H1 (cell line): ENCODE data around the gene GRM8. TPM values are rescaled to one million over a fixed set of nuclear protein-coding genes. Genes with fewer than 3 reads are reported as not detected.

Experiments
- CTCF ChIA-PET: fragments of 300-600 bp; sonication (Branson Sonifier 250); formaldehyde crosslinking; loops from one replicate; lab custom pipeline; 2021; ENCODE audit not compliant: partially characterized antibody; lab: Charles Lee
- POLR2A ChIA-PET: fragments of 300-600 bp; sonication (Branson Sonifier 250); formaldehyde crosslinking; loops from one replicate; lab custom pipeline; 2021; ENCODE audit warnings: inconsistent platforms; ENCODE audit not compliant: partially characterized antibody; lab: Charles Lee
- DNase-seq, 2 experiments: peaks; one replicate each; pipeline versions ENCODE4 v3.0.0 to v3.0.0-alpha.2; 2010 to 2022; ENCODE audit warnings: low spot score in 2 of 2, low read depth in 1 of 2, mixed read lengths in 1 of 2
- FAIRE-seq: peaks from 2 replicates; lab custom pipeline; 2011; peaks lifted over from hg19 to GRCh38; lab: Jason Lieb, UNC
- H2AFZ ChIP-seq: 2 replicates; pipeline ENCODE4 v1.8.1; 2012; ENCODE audit warnings: low read length, inconsistent platforms
- H2AK5ac ChIP-seq: 2 replicates; pipeline ENCODE4 v1.6.1; 2013; ENCODE audit warnings: low read depth, low read length
- H2BK120ac ChIP-seq: replicated peaks from 2 replicates; pipeline ENCODE3; 2013; ENCODE audit warnings: low read depth, low read length, inconsistent platforms
- H2BK12ac ChIP-seq: 2 replicates; pipeline ENCODE4 v1.6.1; 2013; ENCODE audit warnings: low read depth, low read length
- H2BK15ac ChIP-seq: 2 replicates; pipeline ENCODE4 v1.6.1; 2013; ENCODE audit warnings: low read length
- H2BK20ac ChIP-seq: 2 replicates; pipeline ENCODE4 v1.6.1; 2013; ENCODE audit warnings: low read length
- H2BK5ac ChIP-seq: 2 replicates; pipeline ENCODE4 v1.6.1; 2013; ENCODE audit warnings: low read depth, low read length
- H3K14ac ChIP-seq: 2 replicates; pipeline ENCODE4 v1.6.1; 2013; ENCODE audit warnings: inconsistent platforms; ENCODE audit not compliant: insufficient read length
- H3K18ac ChIP-seq: 2 replicates; pipeline ENCODE4 v1.6.1; 2013; ENCODE audit warnings: low read length; ENCODE audit errors: extremely low read depth
- H3K23ac ChIP-seq: 2 replicates; pipeline ENCODE4 v1.6.1; 2013; ENCODE audit warnings: inconsistent platforms; ENCODE audit not compliant: insufficient read length
- H3K23me2 ChIP-seq: 2 replicates; pipeline ENCODE4 v1.6.1; 2013; ENCODE audit warnings: low read depth, low read length
- H3K27ac ChIP-seq: 2 replicates; pipeline ENCODE4 v1.6.1; 2011; ENCODE audit warnings: low read depth, low read length, inconsistent platforms
- H3K27me3 ChIP-seq, 4 experiments: replicated peaks in 1 of 4; 1 replicate in 1 of 4; 2 replicates in 3 of 4; pipeline versions ENCODE4 v1.6.1 to v1.8.1; 2011 to 2013; ENCODE audit warnings: low read length in 3 of 4, mild to moderate bottlenecking in 3 of 4, inconsistent platforms in 2 of 4, mixed read lengths in 2 of 4, moderate library complexity in 1 of 4; ENCODE audit not compliant: control insufficient read depth in 3 of 4, insufficient read depth in 3 of 4; ENCODE audit errors: extremely low read depth in 1 of 4
- H3K36me3 ChIP-seq, 4 experiments: 2 replicates each; pipeline versions ENCODE4 v1.6.1 to v1.8.1; 2011 to 2013; ENCODE audit warnings: mild to moderate bottlenecking in 4 of 4, low read length in 3 of 4, moderate library complexity in 2 of 4, control low read depth in 1 of 4, inconsistent platforms in 1 of 4; ENCODE audit not compliant: insufficient read depth in 4 of 4, control insufficient read depth in 2 of 4
- H3K4ac ChIP-seq: replicated peaks from 2 replicates; pipeline ENCODE3; 2013; ENCODE audit warnings: low read length, low read depth, mixed read lengths, inconsistent platforms; ENCODE audit not compliant: insufficient read length
- H3K4me1 ChIP-seq, 4 experiments: replicated peaks in 1 of 4; 1 replicate in 1 of 4; 2 replicates in 3 of 4; pipeline versions ENCODE4 v1.6.1 to v1.8.1; 2011 to 2013; ENCODE audit warnings: low read length in 3 of 4, inconsistent platforms in 2 of 4, mixed read lengths in 1 of 4; ENCODE audit not compliant: insufficient read depth in 4 of 4, control insufficient read depth in 3 of 4
- H3K4me2 ChIP-seq, 2 experiments: 2 replicates each; pipeline versions ENCODE4 v1.6.1 to v1.8.1; 2011 to 2013; ENCODE audit warnings: low read depth in 2 of 2, low read length in 2 of 2, control low read depth in 1 of 2, inconsistent platforms in 1 of 2, mild to moderate bottlenecking in 1 of 2; ENCODE audit not compliant: insufficient read depth in 1 of 2
- H3K4me3 ChIP-seq, 4 experiments: fragments of 200-600, 300-600 bp in 1 of 4; sonication (generic), shearing (Covaris generic), sonication (Bioruptor Twin) in 1 of 4; 2 replicates each; pipeline versions ENCODE4 v1.5.1 to v1.8.1; 2011 to 2016; ENCODE audit warnings: low read length in 4 of 4, low read depth in 3 of 4, control low read depth in 2 of 4, inconsistent platforms in 2 of 4, mild to moderate bottlenecking in 2 of 4, mixed read lengths in 1 of 4, moderate library complexity in 1 of 4; ENCODE audit not compliant: insufficient read depth in 2 of 4; ENCODE audit errors: extremely low read depth in 1 of 4
- H3K56ac ChIP-seq: replicated peaks from 2 replicates; pipeline ENCODE3; 2013; ENCODE audit warnings: low read depth, mild to moderate bottlenecking, mixed read lengths, low read length, inconsistent platforms; ENCODE audit not compliant: insufficient read length
- H3K79me1 ChIP-seq: 2 replicates; pipeline ENCODE4 v1.6.1; 2013; ENCODE audit warnings: low read depth, low read length, control low read depth
- H3K79me2 ChIP-seq, 2 experiments: 2 replicates each; pipeline versions ENCODE4 v1.6.1 to v1.8.1; 2012 to 2013; ENCODE audit warnings: low read length in 2 of 2, mild to moderate bottlenecking in 2 of 2, inconsistent platforms in 1 of 2; ENCODE audit not compliant: insufficient read depth in 2 of 2, control insufficient read depth in 1 of 2
- H3K9ac ChIP-seq, 4 experiments: replicated peaks in 1 of 4; 1 replicate in 1 of 4; 2 replicates in 3 of 4; pipeline versions ENCODE4 v1.6.1 to v1.8.1; 2011 to 2013; ENCODE audit warnings: low read depth in 3 of 4, low read length in 3 of 4, control low read depth in 2 of 4, mild to moderate bottlenecking in 2 of 4, moderate library complexity in 2 of 4, inconsistent platforms in 1 of 4; ENCODE audit errors: extremely low read depth in 1 of 4
- H3K9me3 ChIP-seq, 2 experiments: 2 replicates each; pipeline versions ENCODE4 v1.6.1 to v1.8.1; 2012 to 2013; ENCODE audit warnings: mild to moderate bottlenecking in 2 of 2, moderate library complexity in 2 of 2, control low read depth in 1 of 2, inconsistent platforms in 1 of 2, low read depth in 1 of 2, low read length in 1 of 2, mixed read lengths in 1 of 2; ENCODE audit not compliant: insufficient read depth in 2 of 2
- H4K20me1 ChIP-seq, 2 experiments: replicated peaks in 1 of 2; 2 replicates each; pipeline versions ENCODE3 to v1.8.1; 2011 to 2013; ENCODE audit warnings: inconsistent platforms in 2 of 2, low read length in 2 of 2, mild to moderate bottlenecking in 1 of 2; ENCODE audit not compliant: insufficient read depth in 2 of 2, control insufficient read depth in 1 of 2
- H4K5ac ChIP-seq: 2 replicates; pipeline ENCODE4 v1.6.1; 2013; ENCODE audit warnings: low read length, low read depth, mixed read lengths, inconsistent platforms; ENCODE audit not compliant: insufficient read length
- H4K8ac ChIP-seq: 2 replicates; pipeline ENCODE4 v1.8.0; 2013; ENCODE audit warnings: mild to moderate bottlenecking, moderate library complexity, low read length, inconsistent platforms; ENCODE audit not compliant: insufficient read depth; ENCODE audit errors: extremely low read depth
- H4K91ac ChIP-seq: replicated peaks from 2 replicates; pipeline ENCODE3; 2013; ENCODE audit warnings: low read length, mixed read lengths, inconsistent platforms; ENCODE audit not compliant: insufficient read length
- CHD1 ChIP-seq: IDR thresholded peaks from 2 replicates; pipeline ENCODE4 v1.6.1; 2012; ENCODE audit warnings: low read depth, low read length, improper control_type of control experiment
- KDM1A ChIP-seq: fragments of 200-600, 300-600 bp; sonication (generic); IDR thresholded peaks from 2 replicates; pipeline ENCODE4 v1.7.1; 2016; ENCODE audit warnings: mild to moderate bottlenecking, low read length, borderline replicate concordance
- POLR2A ChIP-seq, 2 experiments: IDR thresholded peaks; 1 replicate in 1 of 2; 2 replicates in 1 of 2; pipeline ENCODE4 v1.6.1; 2011; ENCODE audit warnings: low read depth in 2 of 2, low read length in 2 of 2, mild to moderate bottlenecking in 2 of 2; ENCODE audit errors: control extremely low read depth in 1 of 2
- SIX5 ChIP-seq: IDR thresholded peaks from 2 replicates; pipeline ENCODE4 v1.6.1; 2011; ENCODE audit warnings: mild to moderate bottlenecking, low read depth, low read length
- polyA plus RNA-seq, 7 experiments: library from polyadenylated mRNA; depleted of rRNA in 3 of 7; stranded (reverse) in 5 of 7; unstranded in 2 of 7; fragments of >200 nt in 5 of 7; fragments of 200-250 nt in 2 of 7; gene quantifications; 1 replicate in 5 of 7; 2 replicates in 1 of 7; 4 replicates in 1 of 7; pipeline versions ENCODE4 v1.2.1 to v1.2.3, GENCODE V29; 2011 to 2013; ENCODE audit warnings: missing spikeins in 2 of 7, mixed read lengths in 2 of 7
- total RNA-seq: library from RNA; stranded (reverse); fragmentation: NEBNext Ultra II Directional; extraction: Animal tissue kit (Norgen Biotek cat#: 25700); gene quantifications from 2 replicates; pipeline ENCODE4 v1.2.1, GENCODE V29; 2021

Gene GRM8
- total and polyA plus RNA-seq, 2 of the 8 experiments (the other 6 are each of a cell fraction or from before 2014, with no cell fraction given): 2.6 to 2.8 TPM

DNA sequence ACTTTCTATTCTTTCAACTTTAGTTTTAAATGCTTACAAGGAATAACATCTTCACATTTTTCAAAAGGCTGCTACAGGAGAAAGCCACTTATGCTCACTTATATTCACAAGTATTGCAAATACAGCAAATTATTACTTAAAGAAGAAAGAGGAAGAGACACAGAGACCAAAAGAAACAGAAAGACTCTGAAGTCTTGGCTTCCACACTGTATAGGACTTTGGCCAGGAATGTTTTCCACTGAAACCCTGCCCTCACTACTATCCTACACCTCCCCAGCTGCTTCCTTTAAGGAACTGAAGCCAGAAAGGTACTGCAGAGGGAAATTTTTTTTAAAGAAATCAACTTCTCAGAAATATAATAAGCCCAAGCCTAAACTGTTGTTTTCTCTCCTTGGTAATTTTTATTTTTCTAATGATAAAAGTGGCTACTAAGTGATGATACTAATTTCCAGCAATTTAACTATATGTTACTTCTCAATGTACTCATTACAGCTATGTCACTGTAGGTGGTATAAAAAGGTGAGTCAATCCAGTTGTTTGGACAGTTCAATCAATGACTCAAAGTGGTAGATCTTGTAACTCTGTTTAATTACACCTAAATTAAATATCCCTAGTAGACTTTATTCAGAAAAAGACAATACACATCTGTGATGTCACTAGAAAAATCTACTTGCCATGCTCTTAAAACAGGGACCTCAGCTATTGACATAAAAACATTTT is 231.6 kb downstream of the GRM8 start:
- FAIRE-seq: no peak
- ChIA-PET POLR2A (no interaction called here), CTCF (interaction anchor here (0.6 to 1.8 kb wide), 3 partner anchors 65 to 452 kb away, joined by 3 to 6 read pairs (median 3); no protein-coding TSS in a partner anchor)
- Histone ChIP-seq H3K79me1 (no peaks in the 10 kb centered on the region), H3K4me3 (no peak overlapping the region), H2BK20ac (no peak overlapping the region), H3K9me3 (no peaks in the 10 kb centered on the region), H4K8ac (no peak overlapping the region), H3K4ac (no peak overlapping the region), H4K20me1 (no peaks in the 10 kb centered on the region), H2AFZ (no peak overlapping the region), H3K79me2 (no peaks in the 10 kb centered on the region), H3K4me2 (no peak overlapping the region), H3K18ac (no peak overlapping the region), H4K91ac (no peak overlapping the region), H4K5ac (no peak overlapping the region), H2BK120ac (no peak overlapping the region), H3K4me1 (no peaks in the 10 kb centered on the region), H2BK12ac (no peak overlapping the region), H3K56ac (no peak overlapping the region), H2BK5ac (no peak overlapping the region), H2BK15ac (no peak overlapping the region), H3K27ac (no peak overlapping the region), H3K36me3 (no peaks in the 10 kb centered on the region), H2AK5ac (no peak overlapping the region), H3K23ac (no peak overlapping the region), H3K14ac (no peak overlapping the region), H3K9ac (no peak overlapping the region), H3K27me3 (no peaks in the 10 kb centered on the region), H3K23me2 (no peaks in the 10 kb centered on the region)
- no peak for DNase-seq
- TF ChIP-seq KDM1A: no peak
- TF ChIP-seq CHD1: no peak
- no peak for TF ChIP-seq SIX5
- no peak for TF ChIP-seq POLR2A (IDR thresholded peaks at IDR 0.05; ENCODE audit: control extremely low read depth in 1 of 2, low read depth in 2 of 2, low read length in 2 of 2)
